ENCODE measurements around the gene REC8.

REC8 gene

GRCh38 chr14:24135834-24136683 lies 35.8 kb upstream of the REC8 start, which contains the start of gene PSME1:
Gene PSME1 (plus strand): TSS chr14:24136194. CDS start chr14:24136263, 69 bp downstream.
- H3K4me1 Mint-ChIP-seq: peaks cover 63% of the 10 kb centered on the region
- no peaks in the 10 kb centered on the region for H3K27me3 Mint-ChIP-seq
- peak; percentile 92 for ATAC-seq
- peak within 1 kb of the TSS; percentile 92 to 94 for H3K27ac Mint-ChIP-seq
- DNase-seq: peak; percentile 94
- peak within 1 kb of the TSS; percentile 91 to 98 for H3K4me3 Mint-ChIP-seq
- no peaks in the 10 kb centered on the region for H3K9me3 Mint-ChIP-seq

DNA sequence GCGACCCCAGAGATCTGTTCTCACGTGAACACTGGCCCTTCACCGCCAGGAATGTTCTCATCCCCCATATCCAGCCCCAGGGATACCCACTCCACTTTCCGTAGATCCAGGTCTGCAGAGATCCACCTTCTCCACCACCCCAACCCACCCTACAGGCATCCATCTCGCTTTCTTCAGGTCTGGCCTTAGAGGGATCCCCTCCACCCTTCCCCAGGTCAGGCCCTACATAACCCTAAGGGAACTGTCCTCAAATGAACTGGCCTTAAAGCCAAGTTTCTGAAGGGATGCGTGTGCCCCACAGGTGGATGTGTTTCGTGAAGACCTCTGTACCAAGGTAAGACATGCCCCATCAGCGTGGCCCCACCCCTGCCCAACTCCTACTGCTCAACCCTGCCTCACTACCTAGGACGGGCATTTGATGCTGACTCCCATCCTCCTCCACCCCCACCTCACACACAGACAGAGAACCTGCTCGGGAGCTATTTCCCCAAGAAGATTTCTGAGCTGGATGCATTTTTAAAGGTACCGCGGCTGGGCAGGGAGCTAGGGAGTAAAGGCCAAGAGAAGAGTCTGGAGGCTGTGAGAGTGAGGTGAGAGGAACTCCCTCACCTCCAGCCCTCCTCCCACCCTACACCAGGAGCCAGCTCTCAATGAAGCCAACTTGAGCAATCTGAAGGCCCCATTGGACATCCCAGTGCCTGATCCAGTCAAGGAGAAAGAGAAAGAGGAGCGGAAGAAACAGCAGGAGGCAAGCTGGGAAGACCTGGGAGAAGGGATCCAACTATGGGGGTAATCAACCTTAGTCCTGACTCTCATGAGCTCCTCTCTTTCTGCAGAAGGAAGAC lies 35.0 kb upstream of the REC8 start:
- no peak for ATAC-seq
- no peaks in the 10 kb centered on the region for H3K9me3 Mint-ChIP-seq
- peak overlapping the region; percentile 91 to 98 for H3K4me3 Mint-ChIP-seq

DNA sequence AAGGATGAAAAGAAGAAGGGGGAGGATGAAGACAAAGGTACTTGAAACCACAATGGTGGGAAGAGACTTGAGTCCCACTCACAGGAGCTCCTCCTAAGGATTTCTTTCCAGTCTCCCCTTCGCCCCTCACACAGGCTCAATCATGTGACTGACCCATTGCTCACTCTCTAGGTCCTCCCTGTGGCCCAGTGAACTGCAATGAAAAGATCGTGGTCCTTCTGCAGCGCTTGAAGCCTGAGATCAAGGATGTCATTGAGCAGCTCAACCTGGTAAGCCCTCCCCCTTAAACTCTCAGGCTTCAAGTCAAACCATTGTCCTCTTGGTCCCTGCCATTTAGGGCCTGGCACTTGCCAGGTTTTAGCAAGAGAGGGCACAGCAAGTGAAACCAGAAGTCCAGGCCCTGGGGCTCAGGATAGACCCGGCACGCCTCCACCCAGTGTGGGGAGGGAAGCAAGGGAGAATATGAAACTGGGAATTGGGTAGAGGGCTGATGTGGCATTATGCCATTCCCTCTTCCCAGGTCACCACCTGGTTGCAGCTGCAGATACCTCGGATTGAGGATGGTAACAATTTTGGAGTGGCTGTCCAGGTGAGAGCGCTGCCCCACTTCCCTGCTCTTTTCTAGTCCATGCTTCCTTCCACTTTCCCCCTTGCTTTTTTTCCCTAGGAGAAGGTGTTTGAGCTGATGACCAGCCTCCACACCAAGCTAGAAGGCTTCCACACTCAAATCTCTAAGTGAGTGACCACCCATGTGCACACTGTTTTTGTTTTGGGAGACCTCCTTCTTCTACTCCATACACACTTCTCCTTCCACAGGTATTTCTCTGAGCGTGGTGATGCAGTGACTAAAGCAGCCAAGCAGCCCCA lies 34.1 kb upstream of the REC8 start:
- ATAC-seq (no peak), DNase-seq (no peak)
- H3K4me3 Mint-ChIP-seq: peak overlapping the region; percentile 91 to 98
- no peaks in the 10 kb centered on the region for H3K27me3 Mint-ChIP-seq
- H3K9me3 Mint-ChIP-seq: no peaks in the 10 kb centered on the region
- peaks cover 60% of the 10 kb centered on the region for H3K4me1 Mint-ChIP-seq
- H3K27ac Mint-ChIP-seq: peak overlapping the region in 1 of 2 donors; percentile 94

More for the DNA sequence above, 35.0 kb upstream of the REC8 start:
- no peak for DNase-seq
- peak overlapping the region; percentile 91 to 94 for H3K27ac Mint-ChIP-seq
- peaks cover 60% of the 10 kb centered on the region for H3K4me1 Mint-ChIP-seq
- H3K27me3 Mint-ChIP-seq: no peaks in the 10 kb centered on the region

GRCh38 chr14:24138396-24139271 lies 33.2 kb upstream of the REC8 start:
- no peak for ATAC-seq
- no peaks in the 10 kb centered on the region for H3K9me3 Mint-ChIP-seq
- peak overlapping the region; percentile 75 to 96 for H3K4me3 Mint-ChIP-seq
- H3K27ac Mint-ChIP-seq: peak overlapping the region; percentile 27 to 92
- H3K27me3 Mint-ChIP-seq: no peaks in the 10 kb centered on the region
- peaks cover 63% of the 10 kb centered on the region for H3K4me1 Mint-ChIP-seq
- DNase-seq: no peak

DNA sequence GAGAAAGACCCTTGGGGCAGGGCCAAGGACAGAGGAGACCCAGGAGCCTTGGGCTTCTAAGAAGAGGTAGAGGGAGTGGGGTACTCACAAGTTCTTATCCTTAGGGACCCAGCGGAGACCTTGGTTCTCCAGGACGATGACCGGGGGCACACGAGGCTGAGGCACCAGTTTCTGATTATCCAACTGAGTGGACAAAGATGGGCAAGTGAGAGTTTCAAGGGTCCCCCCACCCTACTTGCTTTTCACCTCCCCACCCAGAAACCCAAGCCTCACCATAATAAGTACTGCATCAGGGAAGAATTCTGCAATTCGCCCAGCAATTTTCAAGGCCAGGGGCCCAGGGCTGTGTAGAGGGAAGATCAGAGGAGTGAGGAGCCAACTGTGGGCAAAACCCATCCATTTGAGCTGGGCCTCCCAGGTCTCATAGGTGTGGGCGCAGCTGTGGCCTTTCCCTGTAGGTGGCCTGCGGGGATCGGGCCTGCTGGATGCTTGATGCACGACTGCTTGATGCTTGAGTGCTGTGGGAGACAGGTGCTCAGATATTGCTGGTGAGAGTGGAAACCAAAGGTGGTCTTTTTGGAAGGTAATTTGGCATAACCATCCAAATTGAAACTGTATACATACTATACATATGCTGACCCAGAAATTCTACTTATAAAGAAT lies 32.5 kb upstream of the REC8 start:
- ATAC-seq (no peak), DNase-seq (peak in 1 of 2 donors; percentile 42)
- Mint-ChIP-seq H3K27ac (peak overlapping the region in 1 of 2 donors; percentile 92), H3K4me3 (peak overlapping the region; percentile 75 to 96), H3K27me3 (no peaks in the 10 kb centered on the region), H3K9me3 (no peaks in the 10 kb centered on the region), H3K4me1 (peaks cover 71% of the 10 kb centered on the region)

DNA sequence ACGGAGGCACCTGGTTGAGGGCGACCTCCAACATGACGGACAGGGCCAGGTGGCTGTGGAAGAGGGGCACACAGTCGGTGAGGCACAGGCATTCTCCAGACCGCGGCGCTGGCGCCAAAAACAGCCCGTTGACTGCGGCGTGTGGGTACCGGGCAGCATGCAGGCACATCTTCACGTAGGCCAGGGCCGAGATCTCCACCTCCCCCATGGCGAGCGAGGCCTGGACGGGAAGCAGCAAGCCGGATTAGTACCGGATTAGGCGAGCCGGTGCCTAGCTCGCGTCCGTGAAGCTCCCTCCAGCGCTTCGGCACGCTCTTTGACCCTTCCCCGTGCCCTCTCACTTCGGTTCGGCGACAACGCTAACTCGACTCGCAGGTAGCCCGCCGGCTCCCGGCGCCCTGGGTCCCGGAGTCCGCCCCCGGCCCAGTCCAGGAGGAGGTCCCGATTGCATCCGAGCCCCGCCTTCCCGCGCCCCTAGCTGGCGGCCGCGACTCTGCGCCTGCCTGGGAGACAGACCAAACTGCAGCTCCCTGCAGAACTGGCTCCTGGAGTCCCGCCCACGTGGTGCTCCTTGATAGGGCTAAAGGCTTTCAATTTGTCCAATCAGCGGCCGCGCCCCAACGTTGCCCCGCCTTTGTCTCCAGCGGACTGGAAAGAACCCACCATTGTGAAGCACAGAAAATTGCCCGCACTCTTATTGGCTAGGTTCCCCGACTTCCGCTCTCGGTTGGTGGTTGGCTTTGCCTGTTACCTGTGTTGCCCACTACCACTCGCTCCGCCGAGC lies 30.6 kb upstream of the REC8 start, which contains the start of gene EMC9:
Gene EMC9 (minus strand): TSS at position 495 of the 784 bp plus-strand sequence. CDS start 287 bp downstream, at position 208.
- peak within 1 kb of the TSS; percentile 81 to 94 for H3K27ac Mint-ChIP-seq
- no peaks in the 10 kb centered on the region for H3K27me3 Mint-ChIP-seq
- peak; percentile 89 for ATAC-seq
- H3K4me3 Mint-ChIP-seq: peak within 1 kb of the TSS; percentile 96
- H3K4me1 Mint-ChIP-seq: peaks cover 80% of the 10 kb centered on the region
- H3K9me3 Mint-ChIP-seq: no peaks in the 10 kb centered on the region
- DNase-seq: peak; percentile 98 to 100

GRCh38 chr14:24143511-24143910 lies 28.4 kb upstream of the REC8 start:
- no peak for DNase-seq
- no peaks in the 10 kb centered on the region for H3K27me3 Mint-ChIP-seq
- peaks cover 70% of the 10 kb centered on the region for H3K4me1 Mint-ChIP-seq
- peak overlapping the region in 1 of 2 donors; percentile 96 for H3K4me3 Mint-ChIP-seq
- no peak for ATAC-seq
- no peak overlapping the region for H3K27ac Mint-ChIP-seq
- H3K9me3 Mint-ChIP-seq: no peaks in the 10 kb centered on the region

GRCh38 chr14:24144451-24144850 lies 27.4 kb upstream of the REC8 start:
- Mint-ChIP-seq H3K4me1 (peaks cover 70% of the 10 kb centered on the region), H3K4me3 (peak overlapping the region; percentile 93 to 96), H3K27me3 (no peaks in the 10 kb centered on the region), H3K9me3 (no peaks in the 10 kb centered on the region), H3K27ac (no peak overlapping the region)
- DNase-seq: no peak
- ATAC-seq: no peak

DNA sequence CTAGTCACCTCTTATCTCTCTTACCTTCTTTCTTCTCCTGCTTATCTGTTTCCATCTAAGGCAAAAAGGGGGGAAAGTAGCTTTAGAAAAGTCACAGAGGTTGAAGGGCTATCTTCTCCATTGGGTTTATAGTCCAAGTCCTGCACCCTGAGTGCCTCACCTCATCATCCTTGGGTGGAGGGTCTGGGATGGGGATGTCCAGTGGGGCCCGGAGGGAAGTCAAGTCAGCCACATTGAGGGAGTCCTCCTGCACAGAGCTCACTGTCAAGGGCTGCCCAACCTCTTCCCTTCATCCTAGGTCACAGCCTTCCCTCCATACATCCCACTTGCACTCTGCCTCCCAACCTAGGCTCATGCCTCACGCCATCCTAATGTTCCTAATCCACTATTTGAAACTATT lies 26.7 kb upstream of the REC8 start:
- Mint-ChIP-seq H3K27me3 (no peaks in the 10 kb centered on the region), H3K4me1 (peaks cover 73% of the 10 kb centered on the region), H3K4me3 (peak overlapping the region; percentile 93 to 96), H3K27ac (peak overlapping the region in 1 of 2 donors; percentile 80), H3K9me3 (no peaks in the 10 kb centered on the region)
- DNase-seq (no peak), ATAC-seq (no peak)

DNA sequence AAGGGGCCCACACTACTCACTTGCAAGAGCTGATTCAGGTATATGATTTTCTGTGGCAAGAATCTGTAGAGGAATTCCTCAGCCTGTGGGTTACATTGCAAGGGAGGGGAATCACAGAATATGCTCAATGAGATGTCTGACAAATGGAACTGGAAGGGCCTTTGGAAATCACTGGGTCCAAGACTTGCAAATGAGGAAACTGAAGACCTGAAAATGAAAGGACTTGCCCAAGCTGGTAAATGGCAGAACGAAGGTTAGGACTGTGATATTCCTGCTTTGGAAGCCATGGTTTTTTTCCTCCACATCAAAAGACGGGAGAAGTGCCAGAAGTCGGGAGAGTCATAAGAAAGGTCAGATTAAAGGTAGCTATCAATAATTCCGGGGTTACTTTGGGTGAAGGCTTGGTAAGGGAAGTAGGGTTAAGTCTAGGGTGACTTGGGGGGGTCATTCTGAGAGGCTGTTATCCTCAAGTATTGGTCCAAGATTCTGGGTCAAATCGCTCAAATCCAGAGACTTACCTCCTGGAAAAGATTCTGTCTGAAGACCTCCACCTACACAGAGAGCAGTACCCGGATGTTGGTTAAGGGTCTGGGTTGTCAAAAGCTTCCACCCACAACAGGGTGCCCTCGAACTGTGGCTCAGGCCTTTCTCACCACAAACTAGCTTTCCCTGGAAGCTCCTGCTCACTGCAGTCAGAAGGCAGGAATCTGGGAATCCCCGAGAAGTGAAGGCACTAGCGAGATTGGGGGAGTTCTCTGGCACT lies 26.0 kb upstream of the REC8 start:
- ATAC-seq (no peak), DNase-seq (no peak)
- Mint-ChIP-seq H3K27me3 (no peaks in the 10 kb centered on the region), H3K4me3 (peak overlapping the region; percentile 93 to 96), H3K27ac (peak overlapping the region; percentile 95 to 96), H3K4me1 (peaks cover 80% of the 10 kb centered on the region), H3K9me3 (no peaks in the 10 kb centered on the region)

GRCh38 chr14:24146453-24146977 lies 25.4 kb upstream of the REC8 start, which contains the start of gene PSME2:
Gene PSME2 (minus strand): TSS chr14:24146610. CDS start chr14:24146581, 29 bp downstream.
- H3K4me1 Mint-ChIP-seq: peaks cover 85% of the 10 kb centered on the region
- no peaks in the 10 kb centered on the region for H3K9me3 Mint-ChIP-seq
- H3K4me3 Mint-ChIP-seq: peak within 1 kb of the TSS; percentile 93 to 96
- peak; percentile 81 for ATAC-seq
- peak; percentile 96 to 98 for DNase-seq
- H3K27me3 Mint-ChIP-seq: no peaks in the 10 kb centered on the region
- H3K27ac Mint-ChIP-seq: peak within 1 kb of the TSS; percentile 95 to 96
